Astrocyte (in vitro differentiated cells and primary cell): ENCODE measurements around the gene NRN1L. TPM values are rescaled to one million over a fixed set of nuclear protein-coding genes. Genes with fewer than 3 reads are reported as not detected.

Experiments
- DNase-seq: peaks from one replicate; pipeline ENCODE4 v3.0.0-alpha.2; 2010; ENCODE audit warnings: low read depth
- FAIRE-seq: peaks from 2 replicates; lab custom pipeline; 2011; peaks lifted over from hg19 to GRCh38; lab: Jason Lieb, UNC
- H2AFZ ChIP-seq: 2 replicates; pipeline ENCODE4 v1.6.0; 2012; ENCODE audit warnings: low read depth, low read length, inconsistent platforms
- H3K27ac ChIP-seq: 2 replicates; pipeline ENCODE4 v1.5.1; 2011; ENCODE audit warnings: low read depth, low read length, inconsistent platforms
- H3K27me3 ChIP-seq: 2 replicates; pipeline ENCODE4 v1.6.0; 2011; ENCODE audit warnings: low read length, inconsistent platforms; ENCODE audit not compliant: insufficient read depth
- H3K36me3 ChIP-seq: 2 replicates; pipeline ENCODE4 v1.5.1; 2011; ENCODE audit warnings: low read length, inconsistent platforms; ENCODE audit not compliant: insufficient read depth
- H3K4me1 ChIP-seq: 2 replicates; pipeline ENCODE4 v1.5.1; 2011; ENCODE audit warnings: low read length, inconsistent platforms; ENCODE audit not compliant: insufficient read depth
- H3K4me2 ChIP-seq: 2 replicates; pipeline ENCODE4 v1.6.0; 2012; ENCODE audit warnings: low read length, inconsistent platforms
- H3K4me3 ChIP-seq: 2 replicates; pipeline ENCODE4 v1.5.1; 2011; ENCODE audit warnings: low read depth, mild to moderate bottlenecking, low read length, inconsistent platforms; ENCODE audit not compliant: insufficient read depth
- H3K79me2 ChIP-seq: 2 replicates; pipeline ENCODE4 v1.6.0; 2012; ENCODE audit warnings: mild to moderate bottlenecking, low read length, inconsistent platforms; ENCODE audit not compliant: insufficient read depth
- H3K9ac ChIP-seq: 2 replicates; pipeline ENCODE4 v1.6.0; 2012; ENCODE audit warnings: mild to moderate bottlenecking, low read length, inconsistent platforms
- H3K9me3 ChIP-seq: 2 replicates; pipeline ENCODE4 v1.5.1; 2012; ENCODE audit warnings: low read depth, mild to moderate bottlenecking, low read length, inconsistent platforms; ENCODE audit not compliant: insufficient read depth
- H4K20me1 ChIP-seq: 2 replicates; pipeline ENCODE4 v1.6.0; 2012; ENCODE audit warnings: low read length, inconsistent platforms; ENCODE audit not compliant: insufficient read depth
- H3K27ac Mint-ChIP-seq: one replicate; pipeline ENCODE4 v1.8.0; 2021; ENCODE audit warnings: mild to moderate bottlenecking, mixed read lengths; ENCODE audit not compliant: unreplicated experiment
- H3K27me3 Mint-ChIP-seq: one replicate; pipeline ENCODE4 v1.8.0; 2021; ENCODE audit warnings: low read depth, mixed read lengths; ENCODE audit not compliant: unreplicated experiment
- H3K36me3 Mint-ChIP-seq: one replicate; pipeline ENCODE4 v1.8.0; 2021; ENCODE audit warnings: low read depth, mixed read lengths; ENCODE audit not compliant: unreplicated experiment
- H3K4me1 Mint-ChIP-seq: one replicate; pipeline ENCODE4 v1.8.0; 2021; ENCODE audit warnings: low read depth, mixed read lengths; ENCODE audit not compliant: unreplicated experiment
- H3K4me3 Mint-ChIP-seq: one replicate; pipeline ENCODE4 v1.8.0; 2021; ENCODE audit warnings: mild to moderate bottlenecking, moderate library complexity, mixed read lengths; ENCODE audit not compliant: unreplicated experiment
- H3K9me3 Mint-ChIP-seq: one replicate; pipeline ENCODE4 v1.8.0; 2021; ENCODE audit warnings: mild to moderate bottlenecking, mixed read lengths; ENCODE audit not compliant: unreplicated experiment
- EZH2 ChIP-seq: IDR thresholded peaks from 2 replicates; pipeline ENCODE4 v1.6.1; 2012; ENCODE audit warnings: mild to moderate bottlenecking, low read length, inconsistent platforms; ENCODE audit not compliant: insufficient read depth
- total RNA-seq: library from RNA; stranded (reverse); gene quantifications from 2 replicates; pipeline ENCODE4 v1.2.1, GENCODE V29; 2021
- TF ChIP-seq, protein P1 (sequence below): IDR thresholded peaks from 2 replicates; pipeline ENCODE4 v1.5.1; 2011; ENCODE audit warnings: low read depth, mild to moderate bottlenecking, inconsistent platforms, low read length, moderate library complexity; ENCODE audit not compliant: insufficient read depth

NRN1L gene
- total RNA-seq, 1 donor from 2014 or later, result 0.82 TPM

DNA sequence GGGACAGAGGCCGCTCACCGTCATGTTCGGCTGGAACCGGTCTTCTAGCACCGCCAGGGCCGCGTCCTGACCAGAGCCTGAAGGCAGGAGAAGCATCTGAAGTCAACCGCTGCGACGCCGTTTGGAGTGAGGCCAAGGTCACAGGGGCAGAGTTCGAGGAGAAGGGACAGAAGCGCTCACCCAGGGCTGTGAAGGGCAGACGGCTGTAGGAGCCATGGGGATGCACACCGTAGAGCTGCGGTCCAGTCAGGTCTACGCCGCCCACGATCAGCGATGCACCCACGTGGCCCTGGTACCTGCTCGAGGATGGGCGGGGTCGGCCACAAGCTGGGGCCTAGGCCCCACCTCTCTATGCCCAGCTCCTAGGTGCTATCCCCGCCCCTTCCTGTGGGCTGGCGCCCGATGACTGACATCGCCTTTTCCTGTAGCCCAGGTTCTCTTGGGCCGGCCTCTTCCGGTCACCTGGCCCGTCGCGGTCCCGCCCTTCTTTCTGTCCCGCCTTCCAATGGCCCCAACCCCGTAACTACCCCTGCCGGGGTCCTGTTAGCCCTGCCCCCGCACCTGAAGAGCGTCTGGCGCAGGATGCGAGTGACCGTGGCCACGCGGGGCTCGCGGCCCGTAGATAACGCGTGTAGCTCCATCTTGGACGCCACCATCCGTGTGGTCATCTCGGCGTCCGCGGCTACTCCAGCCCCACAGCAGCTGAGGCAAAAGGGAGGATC lies 50.9 kb downstream of the NRN1L start:
- H3K27ac Mint-ChIP-seq, result peak overlapping the region; percentile 99
- H3K9me3 Mint-ChIP-seq, result no peaks in the 10 kb centered on the region
- Histone ChIP-seq H4K20me1 (peaks cover 17% of the 10 kb centered on the region), H3K9ac (peak overlapping the region; percentile 93), H3K27me3 (no peaks in the 10 kb centered on the region), H3K36me3 (peaks cover 10% of the 10 kb centered on the region), H3K4me1 (peaks cover 22% of the 10 kb centered on the region), H3K4me3 (peak overlapping the region; percentile 87), H3K4me2 (peak overlapping the region; percentile 94), H3K9me3 (no peaks in the 10 kb centered on the region), H3K79me2 (peaks cover 13% of the 10 kb centered on the region), H2AFZ (peak overlapping the region; percentile 64), H3K27ac (peak overlapping the region; percentile 74)
- no peaks in the 10 kb centered on the region for H3K27me3 Mint-ChIP-seq
- peak overlapping the region; percentile 99 for H3K4me3 Mint-ChIP-seq
- FAIRE-seq, result no peak
- peaks cover 13% of the 10 kb centered on the region for H3K36me3 Mint-ChIP-seq
- TF ChIP-seq, protein P1, sequence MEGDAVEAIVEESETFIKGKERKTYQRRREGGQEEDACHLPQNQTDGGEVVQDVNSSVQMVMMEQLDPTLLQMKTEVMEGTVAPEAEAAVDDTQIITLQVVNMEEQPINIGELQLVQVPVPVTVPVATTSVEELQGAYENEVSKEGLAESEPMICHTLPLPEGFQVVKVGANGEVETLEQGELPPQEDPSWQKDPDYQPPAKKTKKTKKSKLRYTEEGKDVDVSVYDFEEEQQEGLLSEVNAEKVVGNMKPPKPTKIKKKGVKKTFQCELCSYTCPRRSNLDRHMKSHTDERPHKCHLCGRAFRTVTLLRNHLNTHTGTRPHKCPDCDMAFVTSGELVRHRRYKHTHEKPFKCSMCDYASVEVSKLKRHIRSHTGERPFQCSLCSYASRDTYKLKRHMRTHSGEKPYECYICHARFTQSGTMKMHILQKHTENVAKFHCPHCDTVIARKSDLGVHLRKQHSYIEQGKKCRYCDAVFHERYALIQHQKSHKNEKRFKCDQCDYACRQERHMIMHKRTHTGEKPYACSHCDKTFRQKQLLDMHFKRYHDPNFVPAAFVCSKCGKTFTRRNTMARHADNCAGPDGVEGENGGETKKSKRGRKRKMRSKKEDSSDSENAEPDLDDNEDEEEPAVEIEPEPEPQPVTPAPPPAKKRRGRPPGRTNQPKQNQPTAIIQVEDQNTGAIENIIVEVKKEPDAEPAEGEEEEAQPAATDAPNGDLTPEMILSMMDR, result no peak
- TF ChIP-seq EZH2, result no peak
- peak; percentile 84 for DNase-seq
- peaks cover 15% of the 10 kb centered on the region for H3K4me1 Mint-ChIP-seq

Other genes with a start within 250 kb of the NRN1L start
- gene CARMIL2, start 239.7 kb upstream of the NRN1L start, total RNA-seq, result 2.0 TPM in 2 replicates
- gene ACD, start 224.6 kb upstream of the NRN1L start, total RNA-seq, result 11.8 and 13.5 TPM in 2 replicates
- 1.2 and 1.4 TPM in 2 replicates for gene PARD6A, start 223.9 kb upstream of the NRN1L start, total RNA-seq
- gene ENKD1, start 218.1 kb upstream of the NRN1L start, total RNA-seq, result 6.0 and 8.5 TPM in 2 replicates
- gene C16orf86, start 218.1 kb upstream of the NRN1L start, total RNA-seq, result 0.32 and 1.6 TPM in 2 replicates
- 31.3 and 32.4 TPM in 2 replicates for gene GFOD2, start 165.6 kb upstream of the NRN1L start, total RNA-seq
- 14.2 and 15.7 TPM in 2 replicates for gene RANBP10, start 78.3 kb upstream of the NRN1L start, total RNA-seq
- 1.3 and 1.5 TPM in 2 replicates for gene TSNAXIP1, start 78.0 kb upstream of the NRN1L start, total RNA-seq
- gene THAP11, start 42.6 kb upstream of the NRN1L start, total RNA-seq, result 16.5 and 18.1 TPM in 2 replicates
- gene NUTF2, start 38.0 kb upstream of the NRN1L start, total RNA-seq, result 214 and 224 TPM in 2 replicates
- gene CENPT, start 37.2 kb upstream of the NRN1L start, total RNA-seq, result 67.3 and 79.3 TPM in 2 replicates
- 61.5 and 64.8 TPM in 2 replicates for gene EDC4, start 11.8 kb upstream of the NRN1L start, total RNA-seq
- 27.3 and 29.7 TPM in 2 replicates for gene PSKH1, start 8.4 kb downstream of the NRN1L start, total RNA-seq
- gene CTRL, start 47.0 kb downstream of the NRN1L start, total RNA-seq, result 1.1 and 1.2 TPM in 2 replicates
- gene PSMB10, start 52.0 kb downstream of the NRN1L start, total RNA-seq, result 35.8 and 38.8 TPM in 2 replicates
- gene LCAT, start 59.2 kb downstream of the NRN1L start, total RNA-seq, result 33.7 and 37.9 TPM in 2 replicates
- gene SLC12A4, start 83.8 kb downstream of the NRN1L start, total RNA-seq, result 114 and 118 TPM in 2 replicates
- gene DPEP3, start 95.6 kb downstream of the NRN1L start, total RNA-seq, result not detected in 2 replicates
- not detected in 2 replicates for gene DPEP2, start 114.6 kb downstream of the NRN1L start, total RNA-seq
- gene DPEP2NB, start 131.0 kb downstream of the NRN1L start, total RNA-seq, result not detected in 2 replicates
- 5.5 and 6.2 TPM in 2 replicates for gene DDX28, start 138.3 kb downstream of the NRN1L start, total RNA-seq
- 14.0 and 14.9 TPM in 2 replicates for gene DUS2, start 138.4 kb downstream of the NRN1L start, total RNA-seq
- 32.4 and 34.0 TPM in 2 replicates for gene NFATC3, start 200.5 kb downstream of the NRN1L start, total RNA-seq